Nephron progenitor cell (in vitro differentiated cells): ENCODE data around the gene PRODH2.

Experiments
- DNase-seq: peaks from one replicate; pipeline ENCODE4 v3.0.0; 2021
- H3K27ac Mint-ChIP-seq: 2 replicates; pipeline ENCODE4 v1.8.0; 2021; ENCODE audit warnings: mild to moderate bottlenecking, moderate library complexity, mixed read lengths
- H3K27me3 Mint-ChIP-seq: 2 replicates; pipeline ENCODE4 v1.8.0; 2021; ENCODE audit warnings: mild to moderate bottlenecking, low read depth, mixed read lengths; ENCODE audit not compliant: poor library complexity
- H3K36me3 Mint-ChIP-seq: 2 replicates; pipeline ENCODE4 v1.8.0; 2021; ENCODE audit warnings: low read depth, mixed read lengths
- H3K4me1 Mint-ChIP-seq: 2 replicates; pipeline ENCODE4 v1.8.0; 2021; ENCODE audit warnings: mixed read lengths
- H3K4me3 Mint-ChIP-seq: 2 replicates; pipeline ENCODE4 v1.8.0; 2021; ENCODE audit warnings: mild to moderate bottlenecking, moderate library complexity, mixed read lengths
- H3K9me3 Mint-ChIP-seq: 2 replicates; pipeline ENCODE4 v1.8.0; 2021; ENCODE audit warnings: mild to moderate bottlenecking, moderate library complexity, mixed read lengths
- TF ChIP-seq, protein P1 (sequence below): fragments of 200-600 bp; sonication (generic); IDR thresholded peaks from 2 replicates; pipeline ENCODE4 v1.5.0; 2021; ENCODE audit warnings: antibody characterized with exemption

PRODH2 gene

DNA sequence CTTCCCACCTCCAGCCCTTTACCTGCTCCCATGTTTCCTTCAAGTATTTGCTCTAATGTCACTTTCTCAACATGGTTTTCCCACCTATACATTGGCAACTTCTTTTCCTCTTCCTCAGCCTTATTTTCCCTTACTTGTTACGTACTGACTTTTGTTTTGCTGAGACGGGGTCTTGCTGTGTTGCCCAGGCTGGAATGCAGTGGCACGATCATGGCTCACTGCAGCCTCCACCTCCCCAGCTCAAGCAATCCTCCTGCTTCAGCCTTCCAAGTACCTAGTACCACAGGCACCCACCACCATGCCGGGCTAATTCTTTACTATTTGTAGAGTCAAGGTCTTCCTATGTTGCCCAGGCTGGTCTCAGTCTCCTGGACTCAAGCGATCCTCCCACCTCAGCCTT is 5.0 kb downstream of the PRODH2 start:
- Mint-ChIP-seq H3K27me3 (peaks cover 59% of the 10 kb centered on the region), H3K4me3 (no peak overlapping the region), H3K4me1 (no peaks in the 10 kb centered on the region), H3K9me3 (no peaks in the 10 kb centered on the region), H3K36me3 (no peaks in the 10 kb centered on the region), H3K27ac (no peak overlapping the region)
- no peak for DNase-seq
- TF ChIP-seq, protein P1, sequence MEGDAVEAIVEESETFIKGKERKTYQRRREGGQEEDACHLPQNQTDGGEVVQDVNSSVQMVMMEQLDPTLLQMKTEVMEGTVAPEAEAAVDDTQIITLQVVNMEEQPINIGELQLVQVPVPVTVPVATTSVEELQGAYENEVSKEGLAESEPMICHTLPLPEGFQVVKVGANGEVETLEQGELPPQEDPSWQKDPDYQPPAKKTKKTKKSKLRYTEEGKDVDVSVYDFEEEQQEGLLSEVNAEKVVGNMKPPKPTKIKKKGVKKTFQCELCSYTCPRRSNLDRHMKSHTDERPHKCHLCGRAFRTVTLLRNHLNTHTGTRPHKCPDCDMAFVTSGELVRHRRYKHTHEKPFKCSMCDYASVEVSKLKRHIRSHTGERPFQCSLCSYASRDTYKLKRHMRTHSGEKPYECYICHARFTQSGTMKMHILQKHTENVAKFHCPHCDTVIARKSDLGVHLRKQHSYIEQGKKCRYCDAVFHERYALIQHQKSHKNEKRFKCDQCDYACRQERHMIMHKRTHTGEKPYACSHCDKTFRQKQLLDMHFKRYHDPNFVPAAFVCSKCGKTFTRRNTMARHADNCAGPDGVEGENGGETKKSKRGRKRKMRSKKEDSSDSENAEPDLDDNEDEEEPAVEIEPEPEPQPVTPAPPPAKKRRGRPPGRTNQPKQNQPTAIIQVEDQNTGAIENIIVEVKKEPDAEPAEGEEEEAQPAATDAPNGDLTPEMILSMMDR, result no peak

DNA sequence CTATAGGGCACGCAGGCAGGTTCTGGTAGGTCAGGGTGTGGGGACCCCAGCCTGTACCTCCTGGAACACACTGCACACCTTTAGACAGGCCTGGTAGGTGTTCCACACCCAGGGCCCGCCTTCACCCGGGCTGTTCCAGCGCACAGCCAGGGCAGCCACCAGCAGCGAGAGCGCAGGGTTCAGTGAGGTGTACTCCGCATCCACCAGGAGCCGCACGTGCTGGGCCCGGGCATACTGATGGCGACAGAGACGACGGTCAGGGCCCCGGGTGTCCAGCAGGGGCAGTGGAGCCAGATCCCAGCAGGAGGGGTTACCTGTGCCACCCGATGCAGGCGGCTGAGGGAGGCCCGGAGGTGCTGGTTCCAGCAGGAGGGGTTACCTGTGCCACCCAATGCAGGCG is 6.0 kb downstream of the PRODH2 start:
- Mint-ChIP-seq H3K27ac (no peak overlapping the region), H3K4me3 (no peak overlapping the region), H3K9me3 (peaks cover 5% of the 10 kb centered on the region), H3K27me3 (peaks cover 52% of the 10 kb centered on the region), H3K36me3 (no peaks in the 10 kb centered on the region), H3K4me1 (no peaks in the 10 kb centered on the region)
- DNase-seq, result no peak
- TF ChIP-seq, protein P1, result no peak

DNA sequence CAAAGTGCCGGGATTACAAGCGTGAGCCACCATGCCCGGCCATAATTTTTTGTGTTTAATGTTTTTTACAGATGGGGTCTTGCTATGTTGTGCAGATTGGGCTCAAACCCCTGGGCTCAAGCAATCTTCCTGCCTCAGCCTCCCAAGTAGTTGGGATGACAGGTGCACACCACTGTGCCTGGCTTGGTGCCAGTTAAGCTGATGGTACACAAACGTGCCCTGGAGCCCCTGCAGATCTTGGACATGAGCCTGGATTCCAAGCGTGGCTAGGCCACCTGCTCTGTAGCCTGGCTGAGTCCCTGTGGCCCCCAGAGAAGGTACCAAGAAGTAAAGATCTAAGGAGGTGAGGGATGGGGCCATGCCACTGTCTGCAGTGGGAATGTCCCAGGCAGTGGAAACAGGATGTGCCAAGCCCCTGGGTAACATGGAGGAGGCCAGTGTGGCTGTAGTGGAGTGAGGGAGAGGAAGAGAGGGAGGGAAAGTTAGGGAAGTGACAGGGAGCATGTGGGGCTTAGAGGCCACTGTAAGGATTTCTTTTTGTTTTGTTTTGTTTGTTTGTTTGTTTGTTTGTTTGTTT is 7.0 kb downstream of the PRODH2 start:
- Mint-ChIP-seq H3K27ac (no peak overlapping the region), H3K4me3 (no peak overlapping the region), H3K9me3 (peaks cover 8% of the 10 kb centered on the region), H3K27me3 (peaks cover 43% of the 10 kb centered on the region), H3K36me3 (no peaks in the 10 kb centered on the region), H3K4me1 (no peaks in the 10 kb centered on the region)
- TF ChIP-seq, protein P1, result no peak
- no peak for DNase-seq

DNA sequence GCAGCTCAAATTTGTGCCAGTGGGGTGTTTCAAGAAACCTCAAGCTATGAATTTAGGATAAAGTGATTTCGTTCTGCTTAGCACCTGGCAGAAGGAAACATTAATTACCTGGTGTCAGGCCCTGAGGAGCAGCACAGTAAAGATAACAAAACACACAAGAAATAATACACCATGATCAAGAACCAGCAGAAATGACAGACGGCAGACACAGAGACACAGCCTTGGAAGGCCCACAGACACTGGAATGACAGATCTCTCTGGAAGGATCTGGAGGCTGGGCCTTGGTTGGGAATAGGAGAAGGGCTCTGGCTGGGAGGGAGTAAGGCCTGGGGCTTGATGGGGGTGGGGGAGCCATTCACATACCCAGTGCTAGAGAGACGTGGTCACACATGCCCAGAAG is 10.8 kb downstream of the PRODH2 start:
- no peak for DNase-seq
- no peak overlapping the region for H3K4me3 Mint-ChIP-seq
- TF ChIP-seq, protein P1, result no peak
- H3K9me3 Mint-ChIP-seq, result peaks cover 8% of the 10 kb centered on the region
- H3K36me3 Mint-ChIP-seq, result no peaks in the 10 kb centered on the region
- peaks cover 58% of the 10 kb centered on the region for H3K27me3 Mint-ChIP-seq
- no peak overlapping the region for H3K27ac Mint-ChIP-seq
- H3K4me1 Mint-ChIP-seq, result no peaks in the 10 kb centered on the region

DNA sequence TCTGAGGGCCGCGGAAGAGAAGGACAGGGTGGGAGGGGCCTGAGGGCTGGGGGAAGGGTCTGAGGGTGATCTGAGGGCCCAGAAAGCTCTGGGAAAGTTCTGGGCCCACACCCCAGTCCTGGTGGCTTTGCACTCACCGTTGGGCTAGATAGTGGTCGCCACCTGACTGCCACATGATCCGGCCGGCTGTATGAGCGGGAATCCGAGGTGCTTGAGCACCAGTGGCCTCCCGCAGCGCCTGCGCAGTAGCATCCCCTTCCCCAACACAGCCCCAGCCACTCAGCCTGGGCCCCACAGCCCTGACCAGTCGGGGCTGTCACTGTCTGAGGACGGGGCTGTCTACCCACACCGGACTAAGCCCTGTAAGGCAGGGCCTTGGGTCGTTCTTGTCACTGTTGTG is 15.0 kb downstream of the PRODH2 start:
- Mint-ChIP-seq H3K36me3 (no peaks in the 10 kb centered on the region), H3K4me1 (no peaks in the 10 kb centered on the region), H3K27ac (no peak overlapping the region), H3K27me3 (peaks cover 68% of the 10 kb centered on the region), H3K4me3 (no peak overlapping the region), H3K9me3 (peaks cover 8% of the 10 kb centered on the region)
- DNase-seq, result peak; percentile 38
- TF ChIP-seq, protein P1, result no peak
